Measurements from ENCODE around the gene RNF14. TPM values are rescaled to one million over a fixed set of nuclear protein-coding genes. Genes with fewer than 3 reads are reported as not detected.
"Not testable (repeated sequence)": the region's sequence is repeated elsewhere in the genome, so short reads cannot be mapped to it uniquely, and the experiment has no call there.

The RNF14 gene
- polyA plus RNA-seq, 1 donor from 2014 or later, result 82.1 TPM

GRCh38 chr5:142032747-142033631 is 64.1 kb downstream of the RNF14 start:
- H3K9ac ChIP-seq (ENCODE audit: low read length), result no peak overlapping the region
- H3K27me3 ChIP-seq (ENCODE audit: insufficient read depth, low read depth, low read length), result no peaks in the 10 kb centered on the region
- no peak overlapping the region for H3K27ac ChIP-seq (ENCODE audit: low read length)
- H3K9me2 ChIP-seq (ENCODE audit: insufficient read depth, low read length), result no peaks in the 10 kb centered on the region
- H4K20me1 ChIP-seq (ENCODE audit: insufficient read depth), result no peaks in the 10 kb centered on the region
- no peaks in the 10 kb centered on the region for H3K9me3 ChIP-seq (ENCODE audit: low read length)
- H3K36me3 ChIP-seq (ENCODE audit: insufficient read depth, low read length), result no peaks in the 10 kb centered on the region
- no peak overlapping the region for H2AFZ ChIP-seq (ENCODE audit: low read depth, low read length)
- TF ChIP-seq EP300 (conservative IDR thresholded peaks at IDR 0.05; ENCODE audit: poor library complexity, severe bottlenecking), result no peak
- TF ChIP-seq, protein P1, sequence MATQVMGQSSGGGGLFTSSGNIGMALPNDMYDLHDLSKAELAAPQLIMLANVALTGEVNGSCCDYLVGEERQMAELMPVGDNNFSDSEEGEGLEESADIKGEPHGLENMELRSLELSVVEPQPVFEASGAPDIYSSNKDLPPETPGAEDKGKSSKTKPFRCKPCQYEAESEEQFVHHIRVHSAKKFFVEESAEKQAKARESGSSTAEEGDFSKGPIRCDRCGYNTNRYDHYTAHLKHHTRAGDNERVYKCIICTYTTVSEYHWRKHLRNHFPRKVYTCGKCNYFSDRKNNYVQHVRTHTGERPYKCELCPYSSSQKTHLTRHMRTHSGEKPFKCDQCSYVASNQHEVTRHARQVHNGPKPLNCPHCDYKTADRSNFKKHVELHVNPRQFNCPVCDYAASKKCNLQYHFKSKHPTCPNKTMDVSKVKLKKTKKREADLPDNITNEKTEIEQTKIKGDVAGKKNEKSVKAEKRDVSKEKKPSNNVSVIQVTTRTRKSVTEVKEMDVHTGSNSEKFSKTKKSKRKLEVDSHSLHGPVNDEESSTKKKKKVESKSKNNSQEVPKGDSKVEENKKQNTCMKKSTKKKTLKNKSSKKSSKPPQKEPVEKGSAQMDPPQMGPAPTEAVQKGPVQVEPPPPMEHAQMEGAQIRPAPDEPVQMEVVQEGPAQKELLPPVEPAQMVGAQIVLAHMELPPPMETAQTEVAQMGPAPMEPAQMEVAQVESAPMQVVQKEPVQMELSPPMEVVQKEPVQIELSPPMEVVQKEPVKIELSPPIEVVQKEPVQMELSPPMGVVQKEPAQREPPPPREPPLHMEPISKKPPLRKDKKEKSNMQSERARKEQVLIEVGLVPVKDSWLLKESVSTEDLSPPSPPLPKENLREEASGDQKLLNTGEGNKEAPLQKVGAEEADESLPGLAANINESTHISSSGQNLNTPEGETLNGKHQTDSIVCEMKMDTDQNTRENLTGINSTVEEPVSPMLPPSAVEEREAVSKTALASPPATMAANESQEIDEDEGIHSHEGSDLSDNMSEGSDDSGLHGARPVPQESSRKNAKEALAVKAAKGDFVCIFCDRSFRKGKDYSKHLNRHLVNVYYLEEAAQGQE (IDR thresholded peaks at IDR 0.05; ENCODE audit: borderline replicate concordance), result no peak
- TF ChIP-seq MXI1 (conservative IDR thresholded peaks at IDR 0.05; ENCODE audit: poor library complexity, severe bottlenecking), result no peak
- TF ChIP-seq, protein P2, sequence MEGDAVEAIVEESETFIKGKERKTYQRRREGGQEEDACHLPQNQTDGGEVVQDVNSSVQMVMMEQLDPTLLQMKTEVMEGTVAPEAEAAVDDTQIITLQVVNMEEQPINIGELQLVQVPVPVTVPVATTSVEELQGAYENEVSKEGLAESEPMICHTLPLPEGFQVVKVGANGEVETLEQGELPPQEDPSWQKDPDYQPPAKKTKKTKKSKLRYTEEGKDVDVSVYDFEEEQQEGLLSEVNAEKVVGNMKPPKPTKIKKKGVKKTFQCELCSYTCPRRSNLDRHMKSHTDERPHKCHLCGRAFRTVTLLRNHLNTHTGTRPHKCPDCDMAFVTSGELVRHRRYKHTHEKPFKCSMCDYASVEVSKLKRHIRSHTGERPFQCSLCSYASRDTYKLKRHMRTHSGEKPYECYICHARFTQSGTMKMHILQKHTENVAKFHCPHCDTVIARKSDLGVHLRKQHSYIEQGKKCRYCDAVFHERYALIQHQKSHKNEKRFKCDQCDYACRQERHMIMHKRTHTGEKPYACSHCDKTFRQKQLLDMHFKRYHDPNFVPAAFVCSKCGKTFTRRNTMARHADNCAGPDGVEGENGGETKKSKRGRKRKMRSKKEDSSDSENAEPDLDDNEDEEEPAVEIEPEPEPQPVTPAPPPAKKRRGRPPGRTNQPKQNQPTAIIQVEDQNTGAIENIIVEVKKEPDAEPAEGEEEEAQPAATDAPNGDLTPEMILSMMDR (IDR thresholded peaks at IDR 0.05; ENCODE audit: poor library complexity, severe bottlenecking), result no peak
- TF ChIP-seq TAF1 (IDR thresholded peaks at IDR 0.05; ENCODE audit: low read depth), result no peak
- no peak for TF ChIP-seq POLR2AphosphoS5 (IDR thresholded peaks at IDR 0.05)
- TF ChIP-seq RAD21 (conservative IDR thresholded peaks at IDR 0.05), result no peak
- no peaks in the 10 kb centered on the region for H3K79me2 ChIP-seq (replicated peaks; ENCODE audit: insufficient read depth, low read length)
- H3K4me3 ChIP-seq (ENCODE audit: low read length), result no peak overlapping the region
- no peak overlapping the region for H3K4me2 ChIP-seq (ENCODE audit: low read length)
- H3F3A ChIP-seq (ENCODE audit: insufficient read depth, low read length, poor library complexity, severe bottlenecking), result no peaks in the 10 kb centered on the region

DNA sequence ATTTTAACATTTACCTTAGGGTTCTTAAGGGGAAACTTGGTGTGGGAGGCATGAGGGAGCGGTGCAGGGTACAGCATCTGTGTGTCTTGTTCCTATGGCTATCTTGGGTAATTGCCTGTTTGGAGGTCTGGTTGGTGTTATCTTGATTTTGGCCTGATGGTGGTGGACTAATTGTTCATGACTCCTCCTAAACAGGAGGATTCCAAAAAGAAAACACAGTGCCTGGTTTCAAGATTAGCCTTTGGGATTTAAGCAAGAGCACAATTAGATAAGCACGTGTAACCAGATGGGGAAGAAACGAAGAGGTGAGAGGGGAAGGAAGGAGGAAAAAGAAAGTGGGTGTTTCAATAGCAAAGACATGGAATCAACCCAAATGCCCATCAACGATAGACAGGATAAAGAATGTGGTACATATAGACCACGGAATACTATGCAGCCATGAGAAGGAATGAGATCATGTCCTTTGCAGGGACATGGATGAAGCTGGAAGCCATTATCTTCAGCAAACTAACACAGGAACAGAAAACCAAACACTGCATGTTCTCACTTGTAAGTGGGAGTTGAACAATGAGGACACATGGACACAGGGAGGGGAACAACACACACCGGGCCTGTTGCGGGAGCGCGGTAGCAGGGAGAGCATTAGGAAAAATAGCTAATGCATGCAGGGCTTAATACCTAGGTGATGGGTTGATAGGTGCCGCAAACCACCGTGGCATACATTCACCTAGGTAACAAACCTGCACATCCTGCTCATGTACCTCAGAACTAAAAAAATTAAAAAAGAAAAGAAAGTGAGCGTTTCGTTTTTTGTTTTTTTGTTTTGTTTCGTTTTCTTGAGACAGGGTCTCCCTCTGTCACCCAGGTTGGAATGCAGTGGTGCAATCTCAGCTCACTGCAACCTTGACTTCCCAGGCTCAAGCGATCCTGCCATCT is 65.0 kb downstream of the RNF14 start:
- not testable (repeated sequence) for H3K9me3 ChIP-seq (ENCODE audit: low read length); H3K4me2 ChIP-seq (ENCODE audit: low read length); H3K4me3 ChIP-seq (ENCODE audit: low read length); H4K20me1 ChIP-seq (ENCODE audit: insufficient read depth); H3K9me2 ChIP-seq (ENCODE audit: insufficient read depth, low read length); H3K27ac ChIP-seq (ENCODE audit: low read length); H3K27me3 ChIP-seq (ENCODE audit: insufficient read depth, low read depth, low read length); H3K9ac ChIP-seq (ENCODE audit: low read length); H3K36me3 ChIP-seq (ENCODE audit: insufficient read depth, low read length); H3F3A ChIP-seq (ENCODE audit: insufficient read depth, low read length, poor library complexity, severe bottlenecking); H2AFZ ChIP-seq (ENCODE audit: low read depth, low read length); H3K79me2 ChIP-seq (replicated peaks; ENCODE audit: insufficient read depth, low read length)

Measured in neural cell (in vitro differentiated cells).